Mesenchymal stem cell (in vitro differentiated cells and primary cell): ENCODE data around the gene SLC25A25.

Source experiments
- DNase-seq: peaks from one replicate; pipeline ENCODE4 v3.0.0-alpha.2; 2013
- H2AFZ ChIP-seq: one replicate; pipeline ENCODE4 v1.6.1; 2013; ENCODE audit warnings: low read depth, mild to moderate bottlenecking, control low read depth, inconsistent platforms, low read length, moderate library complexity
- H2AK5ac ChIP-seq: 2 replicates; pipeline ENCODE4 v1.6.1; 2013; ENCODE audit warnings: low read length, moderate library complexity, mild to moderate bottlenecking, inconsistent platforms; ENCODE audit not compliant: severe bottlenecking
- H2BK120ac ChIP-seq: one replicate; pipeline ENCODE4 v1.6.1; 2013; ENCODE audit warnings: low read depth, mild to moderate bottlenecking, inconsistent platforms, low read length, moderate library complexity
- H2BK12ac ChIP-seq, 2 experiments: one replicate each; pipeline ENCODE4 v1.6.1; 2013; ENCODE audit warnings: inconsistent platforms in 2 of 2, low read length in 2 of 2, mild to moderate bottlenecking in 2 of 2, moderate library complexity in 2 of 2, control low read depth in 1 of 2
- H2BK15ac ChIP-seq: one replicate; pipeline ENCODE4 v1.6.1; 2013; ENCODE audit warnings: mild to moderate bottlenecking, low read depth, inconsistent platforms; ENCODE audit not compliant: poor library complexity, severe bottlenecking
- H2BK5ac ChIP-seq: 2 replicates; pipeline ENCODE4 v1.6.1; 2013; ENCODE audit warnings: low read depth, mild to moderate bottlenecking, low read length, control low read depth, inconsistent platforms; ENCODE audit not compliant: poor library complexity, severe bottlenecking
- H3K14ac ChIP-seq, 2 experiments: one replicate each; pipeline ENCODE4 v1.6.1; 2013; ENCODE audit warnings: inconsistent platforms in 2 of 2, low read length in 2 of 2, control low read depth in 1 of 2, mild to moderate bottlenecking in 1 of 2, moderate library complexity in 1 of 2
- H3K18ac ChIP-seq, 2 experiments: one replicate each; pipeline ENCODE4 v1.6.1; 2013; ENCODE audit warnings: inconsistent platforms in 2 of 2, low read length in 2 of 2, control low read depth in 1 of 2, low read depth in 1 of 2, mild to moderate bottlenecking in 1 of 2
- H3K23ac ChIP-seq, 2 experiments: one replicate each; pipeline ENCODE4 v1.6.1; 2013; ENCODE audit warnings: inconsistent platforms in 2 of 2, low read length in 2 of 2, mild to moderate bottlenecking in 2 of 2, moderate library complexity in 2 of 2, control low read depth in 1 of 2
- H3K27ac ChIP-seq: 2 replicates; pipeline ENCODE4 v1.5.1; 2013; ENCODE audit warnings: mild to moderate bottlenecking, moderate library complexity, low read length, control low read depth, inconsistent platforms; ENCODE audit not compliant: poor library complexity, severe bottlenecking
- H3K27me3 ChIP-seq, 2 experiments: 2 replicates each; pipeline versions ENCODE4 v1.6.1 to v1.7.0; 2013; ENCODE audit warnings: low read length in 2 of 2, mild to moderate bottlenecking in 2 of 2, moderate library complexity in 2 of 2, control low read depth in 1 of 2, inconsistent platforms in 1 of 2; ENCODE audit not compliant: control insufficient read depth in 1 of 2, insufficient read depth in 1 of 2
- H3K36me3 ChIP-seq, 2 experiments: 2 replicates each; pipeline versions ENCODE4 v1.6.1 to v1.7.0; 2013; ENCODE audit warnings: low read length in 2 of 2, control low read depth in 1 of 2, inconsistent platforms in 1 of 2, low read depth in 1 of 2, mild to moderate bottlenecking in 1 of 2; ENCODE audit not compliant: insufficient read depth in 2 of 2, control insufficient read depth in 1 of 2
- H3K4ac ChIP-seq, 2 experiments: one replicate each; pipeline ENCODE4 v1.6.1; 2013; ENCODE audit warnings: inconsistent platforms in 2 of 2, low read length in 2 of 2, mild to moderate bottlenecking in 2 of 2, moderate library complexity in 2 of 2, control low read depth in 1 of 2, low read depth in 1 of 2
- H3K4me1 ChIP-seq: 2 replicates; pipeline ENCODE4 v1.6.1; 2013; ENCODE audit warnings: low read depth, low read length, control low read depth; ENCODE audit not compliant: control insufficient read depth, insufficient read depth
- H3K4me2 ChIP-seq: 2 replicates; pipeline ENCODE4 v1.6.1; 2013; ENCODE audit warnings: low read length, mild to moderate bottlenecking, inconsistent platforms; ENCODE audit not compliant: poor library complexity, severe bottlenecking
- H3K4me3 ChIP-seq, 2 experiments: 2 replicates each; pipeline versions ENCODE4 v1.5.1 to v1.7.0; 2013; ENCODE audit warnings: low read length in 2 of 2, mild to moderate bottlenecking in 2 of 2, control low read depth in 1 of 2, low read depth in 1 of 2; ENCODE audit not compliant: insufficient read depth in 1 of 2
- H3K79me1 ChIP-seq: replicated peaks from 2 replicates; pipeline ENCODE4 v1.6.1; 2013; ENCODE audit warnings: mild to moderate bottlenecking, control low read depth, low read length, inconsistent platforms; ENCODE audit not compliant: poor library complexity, severe bottlenecking
- H3K9ac ChIP-seq: 2 replicates; pipeline ENCODE4 v1.7.0; 2013; ENCODE audit warnings: mild to moderate bottlenecking, low read length, moderate library complexity
- H3K9me3 ChIP-seq: 2 replicates; pipeline ENCODE4 v1.7.0; 2013; ENCODE audit warnings: mild to moderate bottlenecking, low read length; ENCODE audit not compliant: control insufficient read depth
- H4K8ac ChIP-seq: one replicate; pipeline ENCODE4 v1.6.1; 2013; ENCODE audit warnings: inconsistent platforms, mild to moderate bottlenecking, low read length, moderate library complexity
- H4K91ac ChIP-seq: one replicate; pipeline ENCODE4 v1.6.1; 2013; ENCODE audit warnings: mild to moderate bottlenecking, low read length, inconsistent platforms
- WGBS: methylation state at CpG from one replicate; pipeline ENCODE4 v1.1.7; 2013; ENCODE audit warnings: mixed read lengths; 5-methylcytosine and 5-hydroxymethylcytosine counted together

Gene SLC25A25

GRCh38 chr9:128145536-128145935 is 77.5 kb downstream of the SLC25A25 start:
- Histone ChIP-seq H2BK15ac (no peak overlapping the region), H3K9me3 (no peaks in the 10 kb centered on the region), H3K27me3 (peaks cover 0 to 20% of the 10 kb centered on the region in 2 experiments), H4K91ac (no peak overlapping the region), H3K18ac (no peak overlapping the region), H2BK5ac (no peak overlapping the region), H3K4me2 (no peak overlapping the region), H2AFZ (no peak overlapping the region), H2BK12ac (no peak overlapping the region), H3K14ac (no peak overlapping the region), H3K23ac (no peak overlapping the region), H3K27ac (no peak overlapping the region), H4K8ac (no peak overlapping the region), H3K79me1 (no peaks in the 10 kb centered on the region), H2BK120ac (no peak overlapping the region), H3K9ac (no peak overlapping the region), H3K4ac (no peak overlapping the region), H2AK5ac (no peak overlapping the region), H3K36me3 (no peaks in the 10 kb centered on the region), H3K4me3 (no peak overlapping the region), H3K4me1 (peaks cover 2% of the 10 kb centered on the region)
- DNase-seq, result no peak
- WGBS, result 91% methylated on average over 8 of the region's 8 CpGs

DNA sequence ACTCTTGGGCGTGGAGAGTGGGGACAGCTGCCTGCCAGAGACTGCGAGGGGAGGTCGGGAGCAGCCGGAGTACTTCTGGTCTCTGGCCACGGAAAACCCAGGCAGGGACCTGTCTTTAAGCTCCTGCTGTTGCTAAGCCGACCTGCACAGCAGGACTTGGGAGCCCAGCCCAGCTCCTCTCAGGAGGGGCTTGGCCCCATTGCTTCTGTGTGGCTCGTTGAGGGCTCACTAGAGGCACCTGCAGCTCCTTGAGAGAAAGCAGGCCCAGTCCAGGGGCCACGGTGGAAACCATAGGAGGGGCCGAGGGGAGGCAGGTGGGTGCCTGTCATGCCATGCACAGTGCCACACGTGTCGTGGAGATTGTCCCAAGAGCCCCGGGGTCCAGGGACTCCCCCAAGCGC is 77.9 kb downstream of the SLC25A25 start:
- no peak overlapping the region for H3K18ac ChIP-seq
- no peak overlapping the region for H2AK5ac ChIP-seq

GRCh38 chr9:128146591-128147120 is 78.6 kb downstream of the SLC25A25 start:
- Histone ChIP-seq H2BK15ac (no peak overlapping the region), H3K4me1 (peaks cover 2% of the 10 kb centered on the region), H2BK12ac (no peak overlapping the region), H3K23ac (no peak overlapping the region), H3K79me1 (no peaks in the 10 kb centered on the region), H2BK120ac (no peak overlapping the region), H4K8ac (no peak overlapping the region), H3K4me2 (no peak overlapping the region), H3K4ac (no peak overlapping the region), H3K27ac (no peak overlapping the region), H2AFZ (no peak overlapping the region), H3K36me3 (no peaks in the 10 kb centered on the region), H2AK5ac (no peak overlapping the region), H3K14ac (no peak overlapping the region), H4K91ac (no peak overlapping the region), H3K9ac (no peak overlapping the region), H3K4me3 (no peak overlapping the region), H2BK5ac (no peak overlapping the region), H3K27me3 (peaks cover 0 to 25% of the 10 kb centered on the region in 2 experiments), H3K9me3 (no peaks in the 10 kb centered on the region), H3K18ac (no peak overlapping the region)
- WGBS, result 82% methylated on average over 8 of the region's 8 CpGs
- no peak for DNase-seq

More for the DNA sequence above, 77.9 kb downstream of the SLC25A25 start:
- Histone ChIP-seq H3K9ac (no peak overlapping the region), H2BK12ac (no peak overlapping the region), H3K79me1 (no peaks in the 10 kb centered on the region), H3K23ac (no peak overlapping the region), H3K14ac (no peak overlapping the region), H3K4ac (no peak overlapping the region), H3K4me1 (peaks cover 2% of the 10 kb centered on the region), H3K27ac (no peak overlapping the region), H3K4me2 (no peak overlapping the region), H2BK15ac (no peak overlapping the region), H3K27me3 (peaks cover 0 to 22% of the 10 kb centered on the region in 2 experiments), H2BK120ac (no peak overlapping the region), H3K9me3 (no peaks in the 10 kb centered on the region), H4K8ac (no peak overlapping the region), H3K36me3 (no peaks in the 10 kb centered on the region), H3K4me3 (no peak overlapping the region), H2BK5ac (no peak overlapping the region), H4K91ac (no peak overlapping the region), H2AFZ (no peak overlapping the region)
- 85% methylated on average over 13 of the region's 13 CpGs for WGBS
- DNase-seq, result no peak

- H3K9ac ChIP-seq, result no peak overlapping the region
- H3K27ac ChIP-seq, result no peak overlapping the region
- H3K23ac ChIP-seq, result no peak overlapping the region
- no peak overlapping the region for H2AK5ac ChIP-seq
- no peaks in the 10 kb centered on the region for H3K79me1 ChIP-seq
- H2BK5ac ChIP-seq, result no peak overlapping the region
- H2BK15ac ChIP-seq, result no peak overlapping the region
- no peak overlapping the region for H3K4me2 ChIP-seq
- no peaks in the 10 kb centered on the region for H3K9me3 ChIP-seq
- no peak for DNase-seq
- H3K4me3 ChIP-seq, result no peak overlapping the region
- no peak overlapping the region for H2BK12ac ChIP-seq
- no peaks in the 10 kb centered on the region for H3K36me3 ChIP-seq
- H3K4ac ChIP-seq, result no peak overlapping the region
- H2BK120ac ChIP-seq, result no peak overlapping the region
- WGBS, result 100% methylated on average over 4 of the region's 5 CpGs
- H2AFZ ChIP-seq, result no peak overlapping the region
- peaks cover 6% of the 10 kb centered on the region for H3K4me1 ChIP-seq
- H3K27me3 ChIP-seq, result peaks cover 0 to 25% of the 10 kb centered on the region in 2 experiments
- no peak overlapping the region for H3K18ac ChIP-seq
- H4K91ac ChIP-seq, result no peak overlapping the region
- no peak overlapping the region for H3K14ac ChIP-seq
- H4K8ac ChIP-seq, result no peak overlapping the region
Measured at GRCh38 chr9:128148509-128149000, 80.5 kb downstream of the SLC25A25 start.
